Measurements from ENCODE around the gene ZFP69B.

The ZFP69B gene

DNA sequence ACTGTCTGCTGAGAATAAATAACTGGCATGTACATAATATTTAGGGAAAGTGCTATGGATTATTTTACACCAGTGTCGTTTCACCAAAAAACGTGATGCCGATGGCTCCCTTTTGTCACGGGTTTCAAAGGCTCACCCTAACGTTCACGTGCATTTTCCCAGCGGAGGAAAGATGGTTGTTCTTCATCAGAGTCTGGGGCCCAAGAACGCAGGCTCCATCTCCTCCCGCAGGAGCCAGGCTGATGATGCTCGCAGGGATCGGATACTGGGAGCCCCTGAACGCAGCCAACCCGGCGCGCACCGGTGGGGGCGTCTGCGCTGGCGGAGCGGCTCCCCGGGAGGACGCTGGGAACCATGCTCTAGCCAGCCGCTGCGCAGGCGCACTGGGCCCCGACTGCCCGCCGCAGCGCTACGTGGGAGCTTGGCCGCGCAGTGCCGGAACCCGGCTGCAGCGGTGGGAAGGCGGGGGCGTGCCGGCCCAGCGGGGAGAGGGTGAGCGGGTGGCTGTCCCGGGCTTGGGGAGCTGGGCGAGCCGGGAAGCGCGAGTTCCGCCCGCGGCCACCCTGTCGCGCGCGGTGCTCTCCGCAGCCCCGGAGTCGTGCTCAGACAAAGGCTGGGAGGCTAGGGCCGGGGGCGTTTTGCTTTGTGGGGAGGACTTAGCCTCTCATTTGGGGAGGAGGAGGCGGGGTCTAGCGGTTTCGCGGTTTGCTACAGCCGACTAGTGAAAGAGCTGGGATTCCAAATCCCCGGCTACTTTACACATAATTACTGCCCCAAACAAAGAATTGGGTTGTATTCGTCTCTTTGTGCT lies at the start of gene ZFP69B:
Gene ZFP69B, plus strand, starts transcription at position 793 of the 811 bp plus-strand sequence. CDS start 486 bp downstream, outside the sequence.
- Histone ChIP-seq H3K9me3 (ENCODE audit: low read length) (peaks cover 18% of the 10 kb centered on the region), H2AFZ (ENCODE audit: low read length) (peak within 1 kb of the TSS; percentile 94), H3K4me1 (ENCODE audit: insufficient read depth, low read length, severe bottlenecking) (peaks cover 20% of the 10 kb centered on the region), H3K4me3 (ENCODE audit: low read depth, low read length, poor library complexity, severe bottlenecking) (peak within 1 kb of the TSS; percentile 72), H3K9me2 (ENCODE audit: low read depth, low read length) (no peaks in the 10 kb centered on the region), H3K27ac (ENCODE audit: low read depth, low read length, poor library complexity, severe bottlenecking) (peak within 1 kb of the TSS; percentile 29), H3K36me3 (ENCODE audit: insufficient read depth, low read length) (peaks cover 7% of the 10 kb centered on the region), H3K4me2 (ENCODE audit: low read length) (peak within 1 kb of the TSS; percentile 84), H3K79me2 (ENCODE audit: insufficient read depth, low read length) (no peaks in the 10 kb centered on the region), H3K27me3 (ENCODE audit: insufficient read depth, low read length) (no peaks in the 10 kb centered on the region), H3K9ac (ENCODE audit: low read length) (peak within 1 kb of the TSS; percentile 82), H4K20me1 (ENCODE audit: insufficient read depth, low read length) (no peaks in the 10 kb centered on the region), H3F3A (ENCODE audit: insufficient read depth, low read length) (no peaks in the 10 kb centered on the region)
- TF ChIP-seq, protein P1, sequence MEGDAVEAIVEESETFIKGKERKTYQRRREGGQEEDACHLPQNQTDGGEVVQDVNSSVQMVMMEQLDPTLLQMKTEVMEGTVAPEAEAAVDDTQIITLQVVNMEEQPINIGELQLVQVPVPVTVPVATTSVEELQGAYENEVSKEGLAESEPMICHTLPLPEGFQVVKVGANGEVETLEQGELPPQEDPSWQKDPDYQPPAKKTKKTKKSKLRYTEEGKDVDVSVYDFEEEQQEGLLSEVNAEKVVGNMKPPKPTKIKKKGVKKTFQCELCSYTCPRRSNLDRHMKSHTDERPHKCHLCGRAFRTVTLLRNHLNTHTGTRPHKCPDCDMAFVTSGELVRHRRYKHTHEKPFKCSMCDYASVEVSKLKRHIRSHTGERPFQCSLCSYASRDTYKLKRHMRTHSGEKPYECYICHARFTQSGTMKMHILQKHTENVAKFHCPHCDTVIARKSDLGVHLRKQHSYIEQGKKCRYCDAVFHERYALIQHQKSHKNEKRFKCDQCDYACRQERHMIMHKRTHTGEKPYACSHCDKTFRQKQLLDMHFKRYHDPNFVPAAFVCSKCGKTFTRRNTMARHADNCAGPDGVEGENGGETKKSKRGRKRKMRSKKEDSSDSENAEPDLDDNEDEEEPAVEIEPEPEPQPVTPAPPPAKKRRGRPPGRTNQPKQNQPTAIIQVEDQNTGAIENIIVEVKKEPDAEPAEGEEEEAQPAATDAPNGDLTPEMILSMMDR (IDR thresholded peaks at IDR 0.05; ENCODE audit: low read length) = peak; percentile 10; the same call in 1 of the 2 replicates
- no peak for TF ChIP-seq EZH2 (IDR thresholded peaks at IDR 0.05; ENCODE audit: borderline replicate concordance, low read length)

DNA sequence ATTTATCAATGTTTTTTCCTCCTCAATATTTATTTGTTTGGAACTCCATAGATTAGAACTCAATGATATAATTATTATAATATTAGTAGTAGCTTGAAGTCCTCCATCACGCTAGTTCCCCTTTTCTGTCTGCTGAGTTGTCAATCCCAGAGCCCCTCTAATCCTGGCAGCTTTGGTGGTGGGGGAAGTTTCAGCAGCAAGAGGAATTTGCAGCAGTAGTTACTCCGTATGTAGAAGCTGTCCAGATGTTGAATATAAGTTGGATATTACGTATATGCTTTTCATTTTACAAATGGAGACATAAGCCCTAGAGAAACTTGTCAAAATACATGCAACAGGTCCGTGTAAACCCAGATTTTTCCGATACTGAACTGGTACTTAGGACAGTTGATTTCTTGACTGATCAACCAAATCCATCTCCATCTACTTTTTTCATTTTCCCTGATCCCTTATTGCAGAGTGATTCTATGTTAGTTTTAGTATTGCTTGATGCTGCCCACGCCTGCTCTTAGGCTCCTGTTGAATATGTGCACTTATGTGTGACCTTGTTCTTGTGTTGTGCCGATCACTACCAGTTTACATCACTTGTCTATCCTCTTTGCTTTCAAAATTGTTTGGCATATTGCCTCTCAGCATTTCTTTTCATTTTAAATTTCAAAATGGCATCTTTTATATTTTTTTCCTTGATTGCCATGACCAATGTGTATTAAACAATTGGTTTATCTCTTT lies 48.6 kb upstream of the ZFP69B start:
- no peaks in the 10 kb centered on the region for H3K9me3 ChIP-seq (ENCODE audit: low read length)
- H4K20me1 ChIP-seq (ENCODE audit: insufficient read depth, low read length) = no peaks in the 10 kb centered on the region
- no peaks in the 10 kb centered on the region for H3K9me2 ChIP-seq (ENCODE audit: low read depth, low read length)
- H3K4me3 ChIP-seq (ENCODE audit: low read depth, low read length, poor library complexity, severe bottlenecking) = peak overlapping the region; percentile 51
- no peak overlapping the region for H3K9ac ChIP-seq (ENCODE audit: low read length)
- no peak overlapping the region for H2AFZ ChIP-seq (ENCODE audit: low read length)
- TF ChIP-seq, protein P1 (IDR thresholded peaks at IDR 0.05; ENCODE audit: low read length) = no peak
- no peak for TF ChIP-seq EZH2 (IDR thresholded peaks at IDR 0.05; ENCODE audit: borderline replicate concordance, low read length)
- no peak overlapping the region for H3K27ac ChIP-seq (ENCODE audit: low read depth, low read length, poor library complexity, severe bottlenecking)
- H3K79me2 ChIP-seq (ENCODE audit: insufficient read depth, low read length) = peaks cover 18% of the 10 kb centered on the region
- no peaks in the 10 kb centered on the region for H3K36me3 ChIP-seq (ENCODE audit: insufficient read depth, low read length)
- no peaks in the 10 kb centered on the region for H3F3A ChIP-seq (ENCODE audit: insufficient read depth, low read length)
- H3K4me2 ChIP-seq (ENCODE audit: low read length) = peak overlapping the region; percentile 67
- peaks cover 49% of the 10 kb centered on the region for H3K4me1 ChIP-seq (ENCODE audit: insufficient read depth, low read length, severe bottlenecking)
- no peaks in the 10 kb centered on the region for H3K27me3 ChIP-seq (ENCODE audit: insufficient read depth, low read length)

DNA sequence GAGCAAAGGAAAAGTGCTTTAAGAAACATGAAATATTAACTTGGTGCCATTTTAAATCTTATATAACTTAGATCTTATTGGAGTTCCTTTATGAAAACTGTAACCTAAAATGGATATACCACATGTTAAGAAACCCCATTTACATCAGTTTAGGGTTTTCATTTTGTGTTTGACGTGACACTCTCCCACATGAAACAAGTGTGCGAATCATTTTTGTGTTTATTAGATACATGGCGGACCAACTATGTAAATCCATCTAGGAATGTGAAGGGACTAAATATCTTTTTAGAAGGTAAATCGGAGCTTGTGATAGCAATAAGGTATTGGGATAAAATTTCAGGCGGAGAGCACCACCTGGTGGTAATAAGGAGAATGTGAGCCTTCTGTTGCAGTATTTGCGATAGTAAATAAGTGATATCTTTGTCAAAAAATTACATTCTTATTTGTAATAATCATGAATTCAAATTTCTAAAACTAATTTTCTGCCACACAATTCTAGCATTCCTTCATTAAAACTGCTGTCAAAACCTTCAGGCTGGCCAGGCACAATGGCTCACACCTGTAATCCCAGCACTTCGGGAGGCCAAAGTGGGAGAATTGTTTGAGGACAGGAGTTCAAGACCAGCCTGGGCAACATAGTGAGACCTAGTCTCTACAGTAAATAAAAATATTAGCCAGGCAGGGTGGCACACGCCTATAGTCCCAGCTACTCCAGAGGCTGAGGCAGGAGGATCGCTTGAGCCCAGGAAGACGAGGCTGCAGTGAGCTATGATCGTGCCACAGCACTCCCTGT lies 45.4 kb upstream of the ZFP69B start:
- H2AFZ ChIP-seq (ENCODE audit: low read length) = no peak overlapping the region
- H3K9ac ChIP-seq (ENCODE audit: low read length) = no peak overlapping the region
- peaks cover 18% of the 10 kb centered on the region; the same call in 1 of the 2 replicates for H3K79me2 ChIP-seq (ENCODE audit: insufficient read depth, low read length)
- H3K4me3 ChIP-seq (ENCODE audit: low read depth, low read length, poor library complexity, severe bottlenecking) = no peak overlapping the region
- H3F3A ChIP-seq (ENCODE audit: insufficient read depth, low read length) = no peaks in the 10 kb centered on the region
- H3K27ac ChIP-seq (ENCODE audit: low read depth, low read length, poor library complexity, severe bottlenecking) = no peak overlapping the region
- H3K4me2 ChIP-seq (ENCODE audit: low read length) = no peak overlapping the region
- H4K20me1 ChIP-seq (ENCODE audit: insufficient read depth, low read length) = no peaks in the 10 kb centered on the region
- no peaks in the 10 kb centered on the region for H3K9me2 ChIP-seq (ENCODE audit: low read depth, low read length)
- H3K4me1 ChIP-seq (ENCODE audit: insufficient read depth, low read length, severe bottlenecking) = peaks cover 36% of the 10 kb centered on the region
- TF ChIP-seq EZH2 (IDR thresholded peaks at IDR 0.05; ENCODE audit: borderline replicate concordance, low read length) = no peak
- TF ChIP-seq, protein P1 (IDR thresholded peaks at IDR 0.05; ENCODE audit: low read length) = peak; percentile 89
- H3K27me3 ChIP-seq (ENCODE audit: insufficient read depth, low read length) = no peaks in the 10 kb centered on the region
- peaks cover 18% of the 10 kb centered on the region; the same call in 1 of the 2 replicates for H3K36me3 ChIP-seq (ENCODE audit: insufficient read depth, low read length)
- no peaks in the 10 kb centered on the region for H3K9me3 ChIP-seq (ENCODE audit: low read length)
